ENCODE measurements around the gene NPSR1. TPM values are rescaled to one million over a fixed set of nuclear protein-coding genes. Genes with fewer than 3 reads are reported as not detected.

The NPSR1 gene
- total RNA-seq, 2 donors from 2014 or later = not detected

DNA sequence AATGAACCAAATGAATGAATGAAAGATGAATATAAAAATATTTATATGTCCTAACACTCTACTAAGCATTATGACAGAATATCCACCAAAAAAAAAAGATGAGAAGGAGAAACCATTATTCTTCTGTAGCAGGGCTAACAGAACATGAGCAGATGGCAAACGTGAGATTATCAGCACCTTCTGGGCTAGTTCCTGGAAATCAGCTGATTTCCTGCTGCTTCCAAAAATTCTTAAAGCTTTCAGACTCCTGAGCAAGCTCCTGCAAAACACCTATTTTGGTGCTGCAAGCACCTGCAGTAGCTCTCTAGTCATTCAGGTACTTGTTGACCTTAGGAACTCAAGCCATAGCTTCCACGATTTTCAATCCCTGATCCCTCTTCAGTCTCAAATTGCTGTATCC, 51.8 kb downstream of the NPSR1 start:
- H3K4me3 ChIP-seq = no peak overlapping the region
- no peaks in the 10 kb centered on the region for H3K9me3 ChIP-seq
- TF ChIP-seq POLR2AphosphoS5 (IDR thresholded peaks at IDR 0.05) = no peak
- TF ChIP-seq, protein P1, sequence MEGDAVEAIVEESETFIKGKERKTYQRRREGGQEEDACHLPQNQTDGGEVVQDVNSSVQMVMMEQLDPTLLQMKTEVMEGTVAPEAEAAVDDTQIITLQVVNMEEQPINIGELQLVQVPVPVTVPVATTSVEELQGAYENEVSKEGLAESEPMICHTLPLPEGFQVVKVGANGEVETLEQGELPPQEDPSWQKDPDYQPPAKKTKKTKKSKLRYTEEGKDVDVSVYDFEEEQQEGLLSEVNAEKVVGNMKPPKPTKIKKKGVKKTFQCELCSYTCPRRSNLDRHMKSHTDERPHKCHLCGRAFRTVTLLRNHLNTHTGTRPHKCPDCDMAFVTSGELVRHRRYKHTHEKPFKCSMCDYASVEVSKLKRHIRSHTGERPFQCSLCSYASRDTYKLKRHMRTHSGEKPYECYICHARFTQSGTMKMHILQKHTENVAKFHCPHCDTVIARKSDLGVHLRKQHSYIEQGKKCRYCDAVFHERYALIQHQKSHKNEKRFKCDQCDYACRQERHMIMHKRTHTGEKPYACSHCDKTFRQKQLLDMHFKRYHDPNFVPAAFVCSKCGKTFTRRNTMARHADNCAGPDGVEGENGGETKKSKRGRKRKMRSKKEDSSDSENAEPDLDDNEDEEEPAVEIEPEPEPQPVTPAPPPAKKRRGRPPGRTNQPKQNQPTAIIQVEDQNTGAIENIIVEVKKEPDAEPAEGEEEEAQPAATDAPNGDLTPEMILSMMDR (IDR thresholded peaks at IDR 0.05) = no peak
- TF ChIP-seq POLR2A (IDR thresholded peaks at IDR 0.05) = no peak
- no peak overlapping the region for H3K27ac ChIP-seq
- no peaks in the 10 kb centered on the region for H3K36me3 ChIP-seq
- 75% methylated on average over 2 of the region's 2 CpGs for WGBS
- no peaks in the 10 kb centered on the region for H3K27me3 ChIP-seq (replicated peaks; ENCODE audit: insufficient read depth)
- no peak for DNase-seq (ENCODE audit: low spot score)
- intact Hi-C loops (cut with DNase I) = no loop called here
- H3K4me1 ChIP-seq (replicated peaks) = no peaks in the 10 kb centered on the region

DNA sequence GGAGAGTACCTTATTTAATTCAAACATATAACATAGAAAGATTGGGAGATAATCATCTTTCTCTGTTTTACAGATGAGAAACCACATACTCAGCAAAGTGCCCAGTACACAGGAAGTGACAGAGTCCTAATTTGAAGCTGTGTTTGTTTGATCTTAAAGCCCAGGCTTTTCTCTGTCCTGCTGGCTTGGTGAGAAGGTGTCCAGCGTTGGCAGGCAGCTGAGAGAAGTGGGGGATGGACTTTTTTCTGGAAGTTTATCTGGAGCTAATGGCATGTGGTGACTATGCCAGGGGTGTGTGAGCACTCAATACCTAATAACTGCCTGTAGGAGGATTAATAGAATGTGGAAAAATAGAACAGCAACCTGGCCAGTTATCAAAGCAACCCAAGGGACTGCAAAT, 60.8 kb downstream of the NPSR1 start:
- DNase-seq (ENCODE audit: low spot score) = no peak
- Histone ChIP-seq H3K4me3 (no peak overlapping the region), H3K27ac (no peak overlapping the region), H3K27me3 (replicated peaks; ENCODE audit: insufficient read depth) (no peaks in the 10 kb centered on the region), H3K4me1 (replicated peaks) (no peaks in the 10 kb centered on the region), H3K36me3 (no peaks in the 10 kb centered on the region), H3K9me3 (no peaks in the 10 kb centered on the region)
- 38% methylated on average over 1 of the region's 1 CpG for WGBS
- TF ChIP-seq, protein P1 (IDR thresholded peaks at IDR 0.05) = no peak
- TF ChIP-seq POLR2A (IDR thresholded peaks at IDR 0.05) (no peak), POLR2AphosphoS5 (IDR thresholded peaks at IDR 0.05) (no peak)
- intact Hi-C loops (cut with DNase I) = no loop called here

DNA sequence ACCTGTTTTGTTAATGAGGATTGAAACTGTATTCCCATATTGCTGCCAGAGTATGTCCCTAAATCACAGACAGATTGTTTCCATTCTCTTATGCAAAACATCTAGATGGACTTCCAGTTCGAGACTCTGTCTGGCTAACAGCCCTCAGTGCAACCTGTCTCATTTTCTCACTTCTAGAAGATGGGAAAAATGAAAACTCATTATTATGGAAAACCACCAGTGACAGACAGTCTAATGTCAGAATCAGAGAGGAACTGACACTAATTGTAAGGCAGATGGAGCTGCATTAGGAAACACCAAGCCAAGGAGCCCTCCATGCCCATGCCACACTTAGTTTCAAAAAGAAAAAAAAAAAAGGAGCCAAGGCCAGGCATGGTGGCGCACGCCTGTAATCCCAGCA, 61.6 kb downstream of the NPSR1 start:
- H3K9me3 ChIP-seq = no peaks in the 10 kb centered on the region
- no peak overlapping the region for H3K4me3 ChIP-seq
- H3K4me1 ChIP-seq (replicated peaks) = no peaks in the 10 kb centered on the region
- no peak overlapping the region for H3K27ac ChIP-seq
- H3K27me3 ChIP-seq (replicated peaks; ENCODE audit: insufficient read depth) = no peaks in the 10 kb centered on the region
- no peak for TF ChIP-seq POLR2AphosphoS5 (IDR thresholded peaks at IDR 0.05)
- TF ChIP-seq POLR2A (IDR thresholded peaks at IDR 0.05) = no peak
- TF ChIP-seq, protein P1 (IDR thresholded peaks at IDR 0.05) = no peak
- intact Hi-C loops (cut with DNase I) = no loop called here
- no peak for DNase-seq (ENCODE audit: low spot score)
- H3K36me3 ChIP-seq = no peaks in the 10 kb centered on the region
- WGBS = 90% methylated on average over 3 of the region's 3 CpGs

DNA sequence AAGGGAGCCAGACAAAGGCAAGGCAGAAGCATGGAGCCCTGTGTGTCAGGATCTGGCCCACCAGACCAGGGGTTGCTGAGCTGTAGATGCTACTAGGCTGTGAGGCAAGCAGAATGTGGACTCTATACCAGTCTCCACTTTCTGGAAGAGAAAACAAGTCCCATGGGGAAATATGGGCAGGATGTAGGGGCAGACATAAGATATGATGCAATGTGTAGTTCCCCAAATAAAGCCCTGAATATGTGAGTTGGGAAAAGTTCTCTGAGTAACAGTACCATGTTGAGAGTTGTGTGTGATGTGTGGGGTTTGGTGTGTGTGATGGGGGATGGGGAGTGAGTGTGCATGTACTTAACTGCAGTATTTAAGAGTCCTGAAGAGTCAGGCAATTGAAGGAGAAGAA, 62.3 kb downstream of the NPSR1 start:
- TF ChIP-seq POLR2AphosphoS5 (IDR thresholded peaks at IDR 0.05) (no peak), POLR2A (IDR thresholded peaks at IDR 0.05) (no peak)
- TF ChIP-seq, protein P1 (IDR thresholded peaks at IDR 0.05) = no peak
- H3K9me3 ChIP-seq = no peaks in the 10 kb centered on the region
- H3K4me3 ChIP-seq = no peak overlapping the region
- intact Hi-C loops (cut with DNase I) = no loop called here
- DNase-seq (ENCODE audit: low spot score) = no peak
- no peak overlapping the region for H3K27ac ChIP-seq
- no peaks in the 10 kb centered on the region for H3K27me3 ChIP-seq (replicated peaks; ENCODE audit: insufficient read depth)
- H3K36me3 ChIP-seq = no peaks in the 10 kb centered on the region
- H3K4me1 ChIP-seq (replicated peaks) = no peaks in the 10 kb centered on the region

DNA sequence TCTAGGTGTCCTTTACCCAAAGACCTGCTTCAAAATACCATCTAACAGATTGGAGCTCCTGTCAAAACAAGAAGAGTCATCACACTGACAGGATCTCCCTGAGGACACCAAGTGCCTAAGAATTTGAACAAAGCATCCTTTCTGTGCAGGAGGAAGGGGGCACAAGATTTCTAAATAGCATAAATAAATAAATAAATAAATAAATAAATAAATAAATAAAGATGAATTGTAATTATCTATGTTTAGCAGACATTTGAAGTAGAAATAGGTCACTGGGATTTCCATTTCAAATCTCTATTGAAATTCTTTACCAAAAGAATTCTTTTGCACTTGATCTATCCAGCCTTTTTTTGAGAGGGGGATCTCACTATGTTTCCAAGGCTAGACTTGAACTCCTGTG, 65.3 kb downstream of the NPSR1 start:
- H3K27ac ChIP-seq = no peak overlapping the region
- no peak for DNase-seq (ENCODE audit: low spot score)
- H3K4me3 ChIP-seq = no peak overlapping the region
- H3K4me1 ChIP-seq (replicated peaks) = no peaks in the 10 kb centered on the region
- no peaks in the 10 kb centered on the region for H3K36me3 ChIP-seq
- TF ChIP-seq, protein P1 (IDR thresholded peaks at IDR 0.05) = no peak
- TF ChIP-seq POLR2AphosphoS5 (IDR thresholded peaks at IDR 0.05) (no peak), POLR2A (IDR thresholded peaks at IDR 0.05) (no peak)
- no peaks in the 10 kb centered on the region for H3K27me3 ChIP-seq (replicated peaks; ENCODE audit: insufficient read depth)
- H3K9me3 ChIP-seq = no peaks in the 10 kb centered on the region
- intact Hi-C loops (cut with DNase I) = no loop called here

Measured in prostate gland (tissue), 2 donors.